GM19351 (cell line): Measurements from ENCODE around the gene BPHL.
"Not testable (repeated sequence)": the region's sequence is repeated elsewhere in the genome, so short reads cannot be mapped to it uniquely, and the experiment has no call there.

ENCODE experiments used
- ATAC-seq: cut with Tn5 transposase; IDR thresholded peaks from one replicate; pipeline ENCODE4 v1.9.1; 2021; ENCODE audit warnings: mild to moderate bottlenecking, moderate library complexity; ENCODE audit not compliant: unreplicated experiment

BPHL gene

DNA sequence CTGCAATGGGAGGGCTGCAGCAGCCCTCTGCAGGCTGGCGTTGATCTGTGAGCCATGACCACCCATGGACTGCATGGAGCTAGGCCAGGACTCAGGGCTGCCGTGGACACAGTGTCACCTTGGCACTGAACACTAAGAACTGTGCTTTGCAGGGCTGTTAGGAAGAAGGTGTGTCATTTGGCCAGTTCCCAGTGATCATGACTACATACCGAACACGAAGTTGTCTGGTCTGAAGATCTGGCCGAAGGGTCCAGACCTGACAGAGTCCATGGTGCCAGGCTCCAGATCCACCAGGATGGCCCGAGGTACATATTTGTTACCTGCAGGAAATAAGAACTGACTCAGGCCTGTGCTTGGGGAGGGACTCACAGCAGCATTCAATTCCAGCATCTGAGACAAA, 36.9 kb downstream of the BPHL start:
- not testable (repeated sequence) for ATAC-seq

GRCh38 chr6:3156184-3157130, 37.9 kb downstream of the BPHL start:
- not testable (repeated sequence) for ATAC-seq

DNA sequence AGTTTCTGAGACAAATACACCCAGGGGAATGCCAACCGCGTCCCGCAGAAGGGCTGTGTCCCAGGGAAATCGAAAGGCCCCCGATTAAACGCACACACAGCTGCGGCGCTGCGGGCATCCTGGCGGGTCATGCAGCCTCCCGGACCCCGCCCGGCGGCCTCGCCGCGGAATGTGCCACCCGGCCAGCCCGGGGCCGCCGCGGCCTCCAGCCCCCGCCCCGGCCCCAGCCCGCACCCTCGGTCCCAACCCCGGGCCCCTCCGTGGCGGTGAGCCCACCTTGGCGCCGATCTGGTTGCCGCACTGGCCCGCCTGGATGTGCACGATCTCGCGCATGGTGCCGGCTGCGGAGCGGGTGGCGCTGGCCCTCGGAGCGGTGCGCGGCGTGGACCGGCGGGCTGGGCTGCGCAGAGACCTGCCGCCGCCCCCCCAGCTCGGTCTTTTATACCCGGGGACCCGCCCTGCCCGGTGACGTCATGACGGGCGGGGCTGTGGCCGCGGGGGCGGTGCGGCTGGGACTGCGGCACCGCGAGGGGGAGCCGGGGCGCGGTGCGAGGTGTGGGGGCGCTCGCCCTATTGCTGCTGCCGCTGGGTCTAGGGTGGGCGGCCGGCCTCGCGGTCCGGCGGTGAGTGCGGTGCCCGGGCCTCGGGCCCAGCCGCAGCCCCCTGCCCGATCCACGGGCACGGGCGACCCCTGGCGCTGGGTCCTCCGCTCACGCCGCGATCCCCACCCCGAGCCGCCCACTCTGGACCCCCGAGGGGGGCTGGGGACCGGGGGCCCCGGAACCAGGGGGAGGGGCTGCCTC, 38.8 kb downstream of the BPHL start, which contains the start of gene TUBB2A:
Gene TUBB2A, minus strand, starts transcription at position 414 of the 803 bp plus-strand sequence. Its CDS starts 81 bp downstream, at position 333.
- ATAC-seq, result peak; percentile 85

DNA sequence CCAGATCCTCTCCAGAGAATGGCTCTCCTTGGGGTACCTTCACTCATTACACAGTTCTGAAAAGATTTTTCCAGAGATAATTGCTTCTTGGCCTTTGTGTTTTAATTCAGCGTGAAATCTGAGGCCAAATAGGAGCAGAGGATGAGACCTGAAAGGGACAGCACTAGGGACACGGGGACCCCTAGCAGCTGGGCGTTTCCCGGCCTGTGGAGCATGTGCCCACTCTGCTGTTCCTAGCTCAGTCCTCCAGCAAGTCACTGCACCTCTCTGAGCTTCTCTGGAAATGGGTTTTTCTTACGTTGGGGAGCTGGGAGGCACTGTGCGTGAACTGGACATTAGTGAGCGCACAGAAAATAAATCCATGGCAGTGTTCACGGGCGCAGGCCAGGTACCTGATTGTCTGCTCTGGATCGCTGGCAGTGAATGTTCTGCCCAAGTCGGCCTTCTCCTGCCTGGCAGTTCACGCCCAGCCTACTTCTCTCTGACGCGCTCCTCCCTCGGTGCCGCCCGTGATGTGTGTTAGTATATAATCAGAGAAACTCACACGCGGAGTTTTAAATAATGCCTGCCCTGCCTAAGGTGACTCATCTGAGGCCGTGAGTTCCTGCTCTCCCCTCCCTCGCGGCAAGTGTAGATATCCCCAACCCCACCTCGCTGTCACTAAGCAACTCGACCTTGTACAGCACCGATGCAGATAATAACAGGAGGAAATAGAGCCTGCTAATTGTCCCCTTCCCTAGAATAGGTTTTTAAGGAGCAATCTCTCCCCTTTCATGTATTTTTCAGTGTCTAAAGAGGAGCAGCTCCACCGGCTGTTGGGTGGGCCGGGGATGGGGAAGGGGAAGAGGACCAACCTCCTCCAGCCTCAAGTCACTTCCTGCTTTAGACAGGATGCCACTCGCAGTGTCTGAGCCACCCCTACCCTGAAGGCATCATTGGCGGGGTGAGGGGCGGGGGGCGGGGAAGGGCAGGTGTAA, 41.6 kb downstream of the BPHL start:
- ATAC-seq, result no peak

DNA sequence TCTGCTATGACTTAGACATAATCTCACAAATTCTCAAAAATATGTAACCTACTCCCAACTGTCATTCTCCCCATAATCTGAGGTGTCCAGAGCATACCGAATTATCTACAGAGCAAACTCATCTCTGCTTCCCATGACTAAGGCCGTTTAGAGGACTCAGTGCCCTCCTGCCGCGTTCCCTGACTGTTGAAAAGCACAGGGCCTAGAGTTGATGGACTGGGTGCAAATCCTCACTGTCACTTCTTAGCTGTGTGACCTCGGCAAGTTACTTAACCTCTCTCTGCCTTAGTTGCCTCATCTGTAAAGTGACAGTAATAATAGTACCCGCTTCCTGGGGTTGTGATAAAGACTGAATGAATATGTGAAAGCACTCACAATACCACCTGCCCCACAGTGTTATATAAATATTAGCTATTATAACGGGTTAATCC, 43.6 kb downstream of the BPHL start:
- ATAC-seq, result no peak

- ATAC-seq, result peak; percentile 69
Measured at GRCh38 chr6:3162565-3163247, 44.2 kb downstream of the BPHL start.

DNA sequence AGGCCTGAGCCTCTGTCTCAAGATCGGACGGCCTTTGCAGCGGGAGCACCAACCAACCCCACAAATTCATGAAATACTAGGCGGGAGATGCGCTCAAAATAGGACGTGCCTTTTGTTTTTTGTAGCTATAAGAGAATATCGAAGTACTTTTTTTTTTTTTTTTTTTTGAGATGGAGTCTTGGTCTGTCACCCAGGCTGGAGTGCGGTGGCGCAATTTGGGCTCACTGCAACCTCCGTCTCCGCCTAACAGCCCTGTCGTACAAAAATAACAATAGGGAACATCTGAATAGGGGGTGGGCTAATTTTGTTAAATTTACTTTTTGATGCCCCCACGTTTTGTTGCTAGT, 44.7 kb downstream of the BPHL start:
- peak; percentile 16 for ATAC-seq

DNA sequence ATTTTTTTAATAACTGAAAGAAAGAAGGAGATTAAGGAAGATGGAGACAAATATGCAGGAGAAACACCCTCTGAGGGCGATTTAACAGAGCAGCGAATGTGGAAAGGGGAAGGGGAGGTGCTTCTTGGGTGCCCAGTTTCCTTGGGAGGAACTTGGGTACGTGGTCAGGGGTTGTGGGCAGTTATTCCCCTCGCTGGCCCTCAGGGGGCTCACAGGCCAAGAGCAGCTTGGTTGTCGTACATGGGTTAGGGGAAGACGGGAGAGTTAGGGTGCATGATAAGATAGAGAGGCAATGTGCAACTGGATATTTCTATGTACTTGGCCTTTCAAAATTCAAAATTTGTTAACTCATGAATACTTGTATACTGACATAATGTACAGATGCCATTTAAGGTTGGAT, 45.9 kb downstream of the BPHL start:
- no peak for ATAC-seq

DNA sequence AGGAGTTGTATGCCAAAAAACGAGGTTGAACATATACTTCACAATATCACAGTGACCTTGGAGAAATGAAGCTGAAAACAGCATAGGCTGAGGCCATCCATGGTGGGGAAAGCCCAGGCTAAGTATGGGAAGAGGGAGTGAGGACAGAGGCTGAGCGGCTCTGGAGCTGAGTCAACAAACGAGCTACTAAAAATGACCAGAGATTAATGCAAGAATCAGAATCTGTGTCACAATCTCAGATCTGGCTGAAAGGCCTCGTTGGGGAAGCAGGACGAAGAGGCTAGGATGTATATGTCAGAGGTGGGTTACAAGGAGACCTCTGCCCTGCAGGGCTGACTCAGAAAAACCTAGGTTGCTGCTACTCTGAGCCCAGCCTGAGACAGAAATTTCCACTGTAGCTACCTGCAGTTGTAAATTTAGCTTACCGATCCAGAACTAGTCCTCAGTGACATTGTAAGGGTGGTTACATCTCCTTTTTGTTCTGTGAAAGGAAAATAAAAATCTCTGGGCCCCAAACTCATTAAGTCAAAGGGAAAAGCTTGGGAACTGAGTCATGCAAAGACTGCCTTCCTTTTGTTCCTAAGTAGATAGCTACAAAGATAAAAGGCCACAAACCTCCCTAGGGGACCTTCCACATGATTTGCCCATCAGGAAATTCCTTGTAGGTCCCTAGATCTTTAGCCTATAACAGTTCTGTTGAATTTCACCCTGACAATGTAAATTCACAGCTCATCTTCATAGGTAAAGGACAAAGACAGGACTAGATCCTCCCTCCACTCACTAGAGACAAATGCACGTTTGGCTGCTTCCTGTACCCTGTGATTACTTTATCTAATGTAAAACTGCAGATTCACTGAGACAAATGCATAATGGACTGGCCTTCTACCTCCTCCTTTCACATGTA, 47.4 kb downstream of the BPHL start:
- no peak for ATAC-seq

GRCh38 chr6:3166535-3167225, 48.2 kb downstream of the BPHL start:
- ATAC-seq, result not testable (repeated sequence)

DNA sequence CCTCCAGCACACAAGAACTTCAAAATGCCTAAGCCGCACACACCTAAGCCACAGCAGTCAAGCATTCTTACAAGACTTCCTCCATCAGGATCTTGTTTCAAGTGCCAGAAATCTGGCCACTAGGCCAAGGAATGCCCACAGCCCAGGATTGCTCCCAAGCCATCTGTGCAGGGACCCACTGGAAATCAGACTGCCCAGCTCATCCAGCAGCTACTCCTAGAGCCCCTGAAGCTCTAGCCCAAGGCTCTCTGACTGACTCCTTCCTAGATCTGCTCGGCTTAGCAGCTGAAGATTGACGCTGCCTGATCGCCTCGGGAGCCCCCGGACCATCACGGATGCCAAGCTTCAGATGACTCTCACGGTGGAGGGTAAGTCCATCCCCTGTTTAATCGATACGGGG, 49.5 kb downstream of the BPHL start:
- not testable (repeated sequence) for ATAC-seq

GRCh38 chr6:3170676-3171075, 52.2 kb downstream of the BPHL start:
- ATAC-seq, result not testable (repeated sequence)

- not testable (repeated sequence) for ATAC-seq
Measured at GRCh38 chr6:3171313-3172175, 53.0 kb downstream of the BPHL start.

GRCh38 chr6:3172789-3173188, 54.3 kb downstream of the BPHL start:
- not testable (repeated sequence) for ATAC-seq

- ATAC-seq, result not testable (repeated sequence)
Measured at GRCh38 chr6:3173636-3174089, 55.2 kb downstream of the BPHL start.

- no peak for ATAC-seq
Measured at GRCh38 chr6:3175715-3176402, 57.3 kb downstream of the BPHL start.
